Gastrocnemius medialis (tissue), 4 donors: ENCODE measurements around the gene TCERG1L. TPM values are rescaled to one million over a fixed set of nuclear protein-coding genes. Genes with fewer than 3 reads are reported as not detected.

Experiments used
- ATAC-seq, 2 donors: fragments of 150-250 bp; one replicate each; pipeline ENCODE4 v1.9.1; 2016
- DNase-seq, 2 donors: peaks; one replicate each; pipeline ENCODE4 v3.0.0-alpha.2; 2019
- H3K27ac ChIP-seq, 4 donors: fragments of 200-600 bp; sonication (generic); 1 replicate in 1 of 4; 2 replicates in 3 of 4; pipeline ENCODE4 v1.5.1; 2016 to 2018; ENCODE audit warnings: mild to moderate bottlenecking in 2 of 4, moderate library complexity in 1 of 4
- H3K27me3 ChIP-seq, 3 donors: fragments of 200-600 bp; sonication (generic) in 2 of 3; 1 replicate in 1 of 3; 2 replicates in 2 of 3; pipeline versions ENCODE4 v1.5.1 to v1.6.0; 2016 to 2019; ENCODE audit warnings: mild to moderate bottlenecking in 1 of 3, moderate library complexity in 1 of 3
- H3K36me3 ChIP-seq, 2 donors: fragments of 200-600 bp; sonication (generic) in 1 of 2; one replicate each; pipeline ENCODE4 v1.5.1; 2017 to 2018
- H3K4me1 ChIP-seq, 2 donors: fragments of 200-600 bp; sonication (generic) in 1 of 2; one replicate each; pipeline ENCODE4 v1.5.1; 2016 to 2017; ENCODE audit warnings: mild to moderate bottlenecking in 2 of 2
- H3K4me3 ChIP-seq, 4 donors: fragments of 200-600 bp; sonication (generic) in 3 of 4; 1 replicate in 1 of 4; 2 replicates in 3 of 4; pipeline ENCODE4 v1.5.1; 2016 to 2019; ENCODE audit warnings: mild to moderate bottlenecking in 2 of 4
- H3K9me3 ChIP-seq, 3 donors: fragments of 200-600 bp; sonication (generic) in 2 of 3; 1 replicate in 1 of 3; 2 replicates in 2 of 3; pipeline ENCODE4 v1.5.1; 2016 to 2019
- CTCF ChIP-seq, 5 experiments: fragments of 450-650 bp in 3 of 5; fragments of 200-600 bp in 2 of 5; sonication (generic) in 2 of 5; IDR thresholded peaks in 4 of 5; conservative IDR thresholded peaks in 1 of 5; 1 replicate in 4 of 5; 2 replicates in 1 of 5; pipeline ENCODE4 v1.5.1; 2016 to 2019; ENCODE audit warnings: antibody characterized with exemption in 5 of 5, mild to moderate bottlenecking in 3 of 5, moderate library complexity in 3 of 5
- POLR2A ChIP-seq, 2 donors: fragments of 450-650 bp; IDR thresholded peaks; one replicate each; pipeline ENCODE4 v1.6.1; 2017; ENCODE audit warnings: antibody characterized with exemption in 2 of 2, mild to moderate bottlenecking in 2 of 2, moderate library complexity in 2 of 2
- in situ Hi-C, 4 donors: fragments of 200-750 bp; cut with MboI; loops; one replicate each; pipeline versions ENCODE4 v1.15.0 to v1.8.0; 2017; ENCODE audit warnings: low sequenced_read_pairs in 4 of 4
- intact Hi-C: fragments of 100-400 bp; cut with DNase I; formaldehyde crosslinking; loops from one replicate; pipeline ENCODE4 v1.15.1; 2023; ENCODE audit warnings: low total_unique reads
- total RNA-seq, 4 donors: library from RNA; depleted of rRNA; stranded (reverse); fragments of >200 nt; gene quantifications; one replicate each; pipeline versions ENCODE4 v1.1.0 to v1.2.3, GENCODE V29; 2016

The TCERG1L gene
- total RNA-seq, 4 donors from 2014 or later: not detected

- Histone ChIP-seq H3K9me3 (no peaks in the 10 kb centered on the region), H3K36me3 (no peaks in the 10 kb centered on the region), H3K27me3 (no peaks in the 10 kb centered on the region), H3K27ac (no peak overlapping the region), H3K4me3 (no peak overlapping the region), H3K4me1 (no peaks in the 10 kb centered on the region)
- no peak for TF ChIP-seq POLR2A (IDR thresholded peaks at IDR 0.05)
- TF ChIP-seq CTCF (IDR thresholded peaks at IDR 0.05 in 4 of 5, conservative IDR thresholded peaks at IDR 0.05 in 1 of 5): no peak
- DNase-seq: no peak
- intact Hi-C loops (no loop called here), in situ Hi-C loops (no loop called here)
- ATAC-seq: no peak
These were observed 212.3 kb downstream of the TCERG1L start for GRCh38 chr10:131099028-131099726.

- Histone ChIP-seq H3K4me1 (no peaks in the 10 kb centered on the region), H3K4me3 (no peak overlapping the region), H3K9me3 (no peaks in the 10 kb centered on the region), H3K27me3 (no peaks in the 10 kb centered on the region), H3K36me3 (no peaks in the 10 kb centered on the region), H3K27ac (no peak overlapping the region)
- intact Hi-C loops: no loop called here
- TF ChIP-seq CTCF (IDR thresholded peaks at IDR 0.05 in 4 of 5, conservative IDR thresholded peaks at IDR 0.05 in 1 of 5) (no peak), POLR2A (IDR thresholded peaks at IDR 0.05) (no peak)
- ATAC-seq (no peak), DNase-seq (no peak)
- in situ Hi-C loops: no loop called here
These were observed 213.0 kb downstream of the TCERG1L start for GRCh38 chr10:131098416-131098952.

GRCh38 chr10:131096031-131096430 lies 215.5 kb downstream of the TCERG1L start:
- TF ChIP-seq POLR2A (IDR thresholded peaks at IDR 0.05): no peak
- TF ChIP-seq CTCF (IDR thresholded peaks at IDR 0.05 in 4 of 5, conservative IDR thresholded peaks at IDR 0.05 in 1 of 5): no peak
- H3K36me3 ChIP-seq: no peaks in the 10 kb centered on the region
- H3K4me3 ChIP-seq: no peak overlapping the region
- DNase-seq (no peak), ATAC-seq (no peak)
- H3K27ac ChIP-seq: no peak overlapping the region
- no peaks in the 10 kb centered on the region for H3K4me1 ChIP-seq
- in situ Hi-C loops: no loop called here
- H3K27me3 ChIP-seq: no peaks in the 10 kb centered on the region
- no peaks in the 10 kb centered on the region for H3K9me3 ChIP-seq
- intact Hi-C loops: no loop called here

- Histone ChIP-seq H3K9me3 (no peaks in the 10 kb centered on the region), H3K4me1 (no peaks in the 10 kb centered on the region), H3K4me3 (no peak overlapping the region), H3K27ac (no peak overlapping the region), H3K36me3 (no peaks in the 10 kb centered on the region), H3K27me3 (no peaks in the 10 kb centered on the region)
- intact Hi-C loops: no loop called here
- TF ChIP-seq POLR2A (IDR thresholded peaks at IDR 0.05) (no peak), CTCF (IDR thresholded peaks at IDR 0.05 in 4 of 5, conservative IDR thresholded peaks at IDR 0.05 in 1 of 5) (no peak)
- in situ Hi-C loops: no loop called here
- DNase-seq: no peak
- no peak for ATAC-seq
These were observed 216.3 kb downstream of the TCERG1L start for GRCh38 chr10:131095313-131095580.
